HS-5 (cell line): Measurements from ENCODE around the gene TRUB2.
"Not testable (repeated sequence)": the region's sequence is repeated elsewhere in the genome, so short reads cannot be mapped to it uniquely, and the experiment has no call there.

Source experiments
- DNase-seq: peaks from one replicate; pipeline ENCODE4 v3.0.0-alpha.2; 2012; ENCODE audit warnings: low read depth

Gene TRUB2

GRCh38 chr9:128298535-128299482 is 23.4 kb downstream of the TRUB2 start:
- no peak for DNase-seq

GRCh38 chr9:128297221-128297773 is 24.9 kb downstream of the TRUB2 start:
- DNase-seq: no peak

GRCh38 chr9:128296340-128297220 is 25.7 kb downstream of the TRUB2 start:
- no peak for DNase-seq

GRCh38 chr9:128294142-128294541 is 28.1 kb downstream of the TRUB2 start:
- no peak for DNase-seq

GRCh38 chr9:128293091-128293490 is 29.2 kb downstream of the TRUB2 start:
- DNase-seq: no peak

GRCh38 chr9:128292009-128292408 is 30.2 kb downstream of the TRUB2 start:
- DNase-seq: no peak

GRCh38 chr9:128288273-128289004 is 33.8 kb downstream of the TRUB2 start:
- no peak for DNase-seq

- no peak for DNase-seq
Observed at GRCh38 chr9:128286440-128286839, 35.8 kb downstream of the TRUB2 start.

GRCh38 chr9:128285033-128285784 is 37.0 kb downstream of the TRUB2 start:
- DNase-seq: no peak

- peak; percentile 82 for DNase-seq
Observed at GRCh38 chr9:128282500-128282899, 39.7 kb downstream of the TRUB2 start.

- no peak for DNase-seq
Observed at GRCh38 chr9:128280084-128280622, 42.1 kb downstream of the TRUB2 start.

- DNase-seq: not testable (repeated sequence)
Observed at GRCh38 chr9:128279088-128280073, 42.9 kb downstream of the TRUB2 start.

- no peak for DNase-seq
Observed at GRCh38 chr9:128276574-128277270, 45.5 kb downstream of the TRUB2 start.

- peak; percentile 99 for DNase-seq
Observed at GRCh38 chr9:128276008-128276573, 46.2 kb downstream of the TRUB2 start, which contains the start of gene SWI5. Gene SWI5 (plus strand): TSS chr9:128276276.

- DNase-seq: no peak
Observed at GRCh38 chr9:128275198-128276007, 46.8 kb downstream of the TRUB2 start, which contains the start of gene GOLGA2. Gene GOLGA2 (minus strand): TSS chr9:128276007. CDS start chr9:128275976, 31 bp downstream.

GRCh38 chr9:128274245-128274644 is 48.0 kb downstream of the TRUB2 start:
- no peak for DNase-seq

- no peak for DNase-seq
Observed at GRCh38 chr9:128271512-128271911, 50.7 kb downstream of the TRUB2 start.
